ENCODE results near the gene ZC3H10.
"Not testable (repeated sequence)": the region's sequence is repeated elsewhere in the genome, so short reads cannot be mapped to it uniquely, and the experiment has no call there.

Gene ZC3H10

DNA sequence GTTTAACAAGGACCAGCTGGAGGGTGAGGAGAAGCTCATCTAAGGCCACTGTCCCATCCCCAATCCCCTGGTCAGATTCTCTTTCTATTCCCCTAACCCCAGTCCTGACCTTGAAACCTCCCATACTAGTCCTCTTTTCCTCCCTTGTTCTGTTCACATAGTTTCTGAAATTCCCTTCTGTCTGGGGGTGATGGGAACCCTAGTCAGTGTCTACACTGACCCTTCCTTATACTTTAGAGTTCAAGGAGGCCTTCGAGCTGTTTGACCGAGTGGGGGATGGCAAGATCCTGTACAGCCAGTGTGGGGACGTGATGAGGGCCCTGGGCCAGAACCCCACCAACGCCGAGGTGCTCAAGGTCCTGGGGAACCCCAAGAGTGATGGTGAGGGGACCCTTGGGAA lies 36.8 kb downstream of the ZC3H10 start:
- no peak for DNase-seq (ENCODE audit: low read depth)

DNA sequence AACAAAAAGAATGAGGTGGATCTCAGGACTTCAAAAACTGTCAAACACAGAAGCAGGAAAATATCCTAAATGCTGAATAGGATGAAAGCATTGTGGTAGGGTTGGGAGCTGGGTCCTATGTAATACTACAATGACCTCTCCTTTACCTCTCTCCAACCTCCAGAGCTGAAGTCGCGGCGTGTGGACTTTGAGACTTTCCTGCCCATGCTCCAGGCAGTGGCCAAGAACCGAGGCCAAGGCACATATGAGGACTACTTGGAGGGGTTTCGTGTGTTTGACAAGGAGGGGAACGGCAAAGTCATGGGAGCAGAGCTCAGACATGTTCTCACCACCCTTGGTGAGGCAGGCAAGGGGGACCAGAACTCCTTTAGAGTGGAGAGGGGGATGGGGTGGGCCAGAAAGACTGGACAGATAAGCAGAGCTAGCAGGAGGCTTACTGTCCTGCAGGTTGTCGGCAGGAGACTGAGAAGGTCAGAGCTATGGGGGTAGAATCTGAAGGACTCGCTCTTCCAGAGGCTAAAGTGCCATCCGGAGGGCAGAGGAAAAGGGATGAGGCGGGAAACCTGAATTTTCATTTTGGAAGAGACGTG lies 37.3 kb downstream of the ZC3H10 start:
- no peak for DNase-seq (ENCODE audit: low read depth)

DNA sequence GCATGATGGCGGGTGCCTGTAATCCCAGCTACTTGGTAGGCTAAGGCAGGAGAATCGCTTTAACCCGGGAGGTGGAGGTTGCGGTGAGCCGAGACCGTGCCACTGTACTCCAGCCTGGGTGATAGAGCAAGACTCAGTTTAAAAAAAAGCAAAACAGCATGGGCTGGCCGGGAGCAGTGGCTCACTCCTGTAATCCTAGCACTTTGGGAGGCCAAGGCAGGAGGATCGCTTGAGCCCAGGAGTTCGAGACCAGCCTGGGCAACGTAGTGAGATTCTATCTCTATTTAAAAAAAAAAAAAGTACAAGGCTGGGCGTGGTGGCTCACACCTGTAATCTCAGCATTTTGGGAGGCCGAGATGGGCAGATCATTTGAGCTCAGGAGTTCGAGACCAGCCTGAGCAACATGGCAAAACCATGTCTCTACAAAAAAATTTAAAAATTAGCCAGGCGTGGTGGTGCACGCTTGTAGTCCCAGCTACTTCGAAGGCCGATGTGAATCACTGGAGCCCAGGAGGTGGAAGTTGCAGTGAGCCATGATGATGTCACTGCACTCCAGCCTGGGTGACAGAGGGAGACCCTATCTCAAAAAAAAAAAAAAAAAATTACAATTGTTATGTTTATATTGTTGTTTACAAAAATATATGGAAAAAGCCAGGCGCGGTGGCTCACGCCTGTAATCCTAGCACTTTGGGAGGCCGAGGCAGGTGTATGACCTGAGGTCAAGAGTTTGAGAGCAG lies 38.6 kb downstream of the ZC3H10 start:
- not testable (repeated sequence) for DNase-seq (ENCODE audit: low read depth)

DNA sequence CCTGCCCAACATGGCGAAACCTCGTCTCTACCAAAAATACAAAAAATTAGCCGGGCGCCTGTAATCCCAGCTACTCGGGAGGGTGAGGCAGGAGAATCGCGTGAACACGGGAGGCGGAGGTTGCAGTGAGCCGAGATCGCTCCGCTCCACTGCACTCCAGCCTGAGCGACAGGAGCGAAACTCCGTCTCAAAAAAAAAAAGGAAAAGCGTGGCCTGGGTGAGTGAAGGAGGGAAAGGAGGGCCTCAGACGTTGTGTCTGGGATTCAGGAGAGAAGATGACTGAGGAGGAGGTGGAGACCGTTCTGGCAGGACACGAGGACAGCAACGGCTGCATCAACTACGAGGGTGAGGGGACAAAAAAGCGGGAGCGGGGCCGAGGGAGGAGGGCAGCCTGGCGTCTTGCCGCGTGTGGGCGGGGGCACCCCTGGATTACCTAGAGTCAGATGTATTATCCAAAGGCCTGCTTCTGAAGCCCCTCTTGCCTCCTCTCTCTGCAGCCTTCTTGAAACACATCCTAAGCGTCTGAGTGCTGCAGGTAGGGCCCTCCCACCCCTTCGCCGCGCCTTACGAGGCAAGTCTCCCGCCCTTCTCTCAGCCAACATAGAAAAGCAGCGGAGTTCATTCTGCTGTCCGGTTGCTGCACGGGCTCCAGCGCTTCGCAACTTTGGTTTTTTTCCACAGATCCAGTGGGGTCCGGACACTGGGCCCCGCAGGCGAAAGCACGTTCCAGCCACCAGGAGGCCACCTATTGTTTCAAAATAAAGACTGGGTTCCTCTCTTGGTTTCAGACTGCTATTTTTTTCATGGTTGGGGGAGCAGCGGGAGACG lies 39.3 kb downstream of the ZC3H10 start:
- peak; percentile 71 for DNase-seq (ENCODE audit: low read depth)

DNA sequence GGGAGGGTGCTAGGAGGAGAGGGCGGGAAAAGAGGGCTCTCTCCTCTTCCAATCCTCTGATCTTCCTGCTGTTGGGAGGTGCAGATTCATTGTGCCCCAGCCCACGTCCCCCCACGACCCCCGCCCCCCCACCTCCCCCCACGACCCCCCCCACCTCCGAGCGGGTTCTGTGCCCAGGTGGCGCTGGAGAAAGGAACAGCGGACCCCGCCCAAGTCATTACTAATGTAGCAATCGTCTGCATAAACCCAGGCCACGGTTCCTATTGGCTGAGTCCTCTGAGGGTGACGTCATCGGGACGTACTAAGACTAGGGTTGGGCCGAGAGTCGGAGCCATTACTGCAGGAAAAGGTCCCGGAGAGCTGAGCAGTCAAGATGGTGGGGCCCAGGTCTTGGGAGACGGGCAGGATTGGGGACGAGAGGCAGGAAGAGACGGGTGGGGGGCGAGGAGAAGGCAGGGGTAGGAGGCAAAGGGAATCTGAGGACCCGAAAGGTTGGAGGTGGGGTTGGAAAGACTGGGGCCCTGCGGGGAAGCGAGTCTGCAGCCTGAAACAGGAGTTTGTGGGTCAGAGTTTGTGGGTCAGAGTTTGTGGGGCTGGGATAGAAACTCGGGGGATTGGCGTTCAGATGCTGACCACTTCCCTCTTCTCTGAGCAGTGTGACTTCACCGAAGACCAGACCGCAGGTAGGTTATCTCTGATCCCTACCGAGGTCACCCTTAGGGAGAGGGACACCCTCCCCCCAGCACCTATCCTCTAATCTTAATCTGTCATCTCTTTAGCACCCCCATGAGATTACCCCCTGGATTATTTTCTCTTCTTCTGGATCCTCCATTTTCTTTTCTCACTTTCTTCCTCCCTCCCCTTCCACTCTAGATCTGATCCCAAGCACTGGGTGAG lies 40.2 kb downstream of the ZC3H10 start, which contains the start of gene MYL6:
MYL6 (plus strand) TSS at position 331 of the 897 bp plus-strand sequence; CDS start at position 374, 43 bp downstream.
- peak; percentile 95 for DNase-seq (ENCODE audit: low read depth)

DNA sequence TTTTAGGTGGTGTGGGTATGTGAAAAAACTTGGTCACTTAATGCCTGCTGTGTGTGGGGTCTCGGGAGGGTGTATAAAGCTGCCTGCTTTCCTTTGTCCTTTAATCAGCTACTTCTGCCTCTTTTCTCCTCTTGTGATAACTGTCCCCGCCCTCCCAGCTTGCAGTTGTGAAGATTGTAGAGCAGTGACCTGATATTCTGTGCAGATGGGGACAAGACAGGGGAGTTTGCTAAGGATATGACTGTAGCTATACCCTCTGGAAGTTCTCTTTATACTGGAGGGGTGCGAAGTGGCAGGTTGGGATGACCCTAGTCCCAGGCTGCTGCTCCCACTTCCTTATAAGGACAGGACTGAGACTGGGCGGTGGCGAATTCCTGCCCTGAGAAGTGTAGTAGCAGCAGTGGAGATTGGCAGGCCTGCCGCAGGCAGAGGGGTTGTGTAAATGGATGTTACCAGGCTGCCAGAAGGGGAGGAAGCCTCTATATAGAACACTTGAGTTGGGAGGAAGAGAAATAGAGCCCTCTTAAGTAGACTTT lies 40.9 kb downstream of the ZC3H10 start:
- peak; percentile 45 for DNase-seq (ENCODE audit: low read depth)

DNA sequence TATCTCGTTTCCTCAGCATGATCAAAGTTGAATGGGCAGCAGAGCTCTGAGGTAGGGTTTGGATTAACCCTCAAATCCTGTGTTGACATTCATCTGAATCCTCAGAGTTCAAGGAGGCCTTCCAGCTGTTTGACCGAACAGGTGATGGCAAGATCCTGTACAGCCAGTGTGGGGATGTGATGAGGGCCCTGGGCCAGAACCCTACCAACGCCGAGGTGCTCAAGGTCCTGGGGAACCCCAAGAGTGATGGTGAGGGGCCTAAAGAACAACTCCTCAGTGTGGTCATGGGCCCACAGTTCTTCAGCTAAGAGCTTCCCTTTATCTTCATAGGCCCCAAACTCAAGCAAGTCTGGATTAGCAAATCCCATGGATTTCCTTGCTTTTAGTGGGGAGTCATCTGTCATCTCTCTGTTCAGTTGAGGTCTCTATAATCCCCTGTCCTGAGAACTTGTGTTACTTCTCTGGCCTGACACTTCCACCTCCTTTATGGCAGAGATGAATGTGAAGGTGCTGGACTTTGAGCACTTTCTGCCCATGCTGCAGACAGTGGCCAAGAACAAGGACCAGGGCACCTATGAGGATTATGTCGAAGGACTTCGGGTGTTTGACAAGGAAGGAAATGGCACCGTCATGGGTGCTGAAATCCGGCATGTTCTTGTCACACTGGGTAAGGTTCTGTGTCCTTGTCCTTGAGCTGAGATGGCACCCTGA lies 41.6 kb downstream of the ZC3H10 start:
- DNase-seq (ENCODE audit: low read depth) = no peak

DNA sequence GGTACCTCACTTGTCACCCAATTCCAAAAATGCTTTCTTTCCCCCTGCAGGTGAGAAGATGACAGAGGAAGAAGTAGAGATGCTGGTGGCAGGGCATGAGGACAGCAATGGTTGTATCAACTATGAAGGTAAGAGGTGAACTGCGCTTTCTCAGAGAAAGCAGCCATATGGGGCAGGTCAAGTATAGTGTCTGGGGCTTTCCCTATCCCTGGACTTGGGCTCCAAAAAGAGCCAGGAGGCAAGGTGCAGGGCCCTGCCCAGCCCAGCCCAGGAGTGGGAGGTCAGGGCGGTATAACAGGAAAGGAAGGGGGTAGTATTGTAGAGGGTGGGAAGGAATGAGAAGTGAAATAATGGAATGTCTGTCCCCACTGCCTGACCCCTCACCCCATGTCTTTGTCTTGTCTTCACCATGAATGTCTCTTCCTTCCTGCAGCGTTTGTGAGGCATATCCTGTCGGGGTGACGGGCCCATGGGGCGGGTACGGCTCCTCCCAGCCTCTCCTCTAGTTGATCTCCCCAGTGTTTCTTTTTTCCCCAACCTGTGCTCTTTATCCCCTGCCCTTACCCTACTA lies 42.2 kb downstream of the ZC3H10 start:
- no peak for DNase-seq (ENCODE audit: low read depth)

DNA sequence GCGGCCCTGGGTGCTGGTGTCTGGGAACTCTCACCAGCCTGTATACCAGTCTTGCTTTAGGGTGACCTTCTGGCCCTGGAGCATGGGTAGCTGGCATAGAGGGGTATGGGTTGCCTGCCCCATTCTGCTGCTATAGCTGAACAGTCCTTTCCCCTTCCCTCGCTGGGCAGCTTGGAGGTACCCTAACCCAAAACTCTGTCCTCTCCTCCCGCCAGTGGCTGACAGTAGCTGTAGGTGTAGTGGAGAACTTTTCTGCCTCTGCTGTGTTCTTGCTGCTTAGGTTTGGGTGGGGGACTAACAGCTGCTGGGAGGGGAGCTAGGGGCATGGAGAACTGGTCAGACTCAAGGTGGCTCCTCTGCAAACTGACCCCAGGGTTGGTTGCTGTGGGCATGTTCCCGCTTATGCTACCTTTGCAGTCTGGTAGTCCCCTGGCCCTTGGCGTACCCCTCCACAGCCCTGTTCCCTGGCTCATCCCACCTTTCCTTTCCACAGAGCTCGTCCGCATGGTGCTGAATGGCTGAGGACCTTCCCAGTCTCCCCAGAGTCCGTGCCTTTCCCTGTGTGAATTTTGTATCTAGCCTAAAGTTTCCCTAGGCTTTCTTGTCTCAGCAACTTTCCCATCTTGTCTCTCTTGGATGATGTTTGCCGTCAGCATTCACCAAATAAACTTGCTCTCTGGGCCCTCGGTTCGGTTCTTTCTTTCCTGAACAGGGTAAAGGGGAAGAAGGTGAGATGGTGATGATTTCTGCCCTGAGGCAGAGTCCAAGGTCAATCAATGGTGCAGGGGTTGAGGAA lies 43.0 kb downstream of the ZC3H10 start:
- no peak for DNase-seq (ENCODE audit: low read depth)

DNA sequence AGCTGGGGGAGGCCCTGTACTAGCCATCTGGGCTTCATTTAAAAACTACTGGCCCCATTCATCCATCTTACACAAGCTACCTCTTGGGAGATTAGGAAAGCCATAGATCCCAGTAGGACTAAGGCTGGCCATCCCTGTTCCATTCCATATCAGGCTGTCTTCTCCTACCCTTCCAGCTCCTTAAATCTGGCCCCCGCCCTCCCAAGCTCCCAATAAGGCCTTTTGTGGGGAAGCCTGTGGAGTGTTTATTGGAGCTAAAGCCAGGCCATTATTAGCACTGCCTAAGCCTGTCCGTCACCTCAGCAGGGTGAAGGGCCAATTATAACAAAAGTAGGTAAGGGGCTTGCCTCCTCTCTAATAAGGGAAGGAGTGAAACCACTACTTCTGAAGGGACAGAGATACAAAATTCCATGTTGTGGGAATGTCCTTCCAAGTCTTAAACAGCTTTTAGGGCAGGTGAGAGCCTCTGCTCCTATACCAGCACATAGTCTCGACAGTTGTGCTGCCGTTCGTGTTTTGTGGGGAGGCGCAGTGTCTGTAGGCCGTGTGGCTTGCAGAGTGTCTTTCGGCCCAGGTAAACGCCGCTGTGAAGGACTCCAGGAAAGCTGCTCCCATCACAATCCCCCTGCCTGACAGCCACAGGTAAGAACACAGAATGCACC lies 43.8 kb downstream of the ZC3H10 start:
- DNase-seq (ENCODE audit: low read depth) = no peak

DNA sequence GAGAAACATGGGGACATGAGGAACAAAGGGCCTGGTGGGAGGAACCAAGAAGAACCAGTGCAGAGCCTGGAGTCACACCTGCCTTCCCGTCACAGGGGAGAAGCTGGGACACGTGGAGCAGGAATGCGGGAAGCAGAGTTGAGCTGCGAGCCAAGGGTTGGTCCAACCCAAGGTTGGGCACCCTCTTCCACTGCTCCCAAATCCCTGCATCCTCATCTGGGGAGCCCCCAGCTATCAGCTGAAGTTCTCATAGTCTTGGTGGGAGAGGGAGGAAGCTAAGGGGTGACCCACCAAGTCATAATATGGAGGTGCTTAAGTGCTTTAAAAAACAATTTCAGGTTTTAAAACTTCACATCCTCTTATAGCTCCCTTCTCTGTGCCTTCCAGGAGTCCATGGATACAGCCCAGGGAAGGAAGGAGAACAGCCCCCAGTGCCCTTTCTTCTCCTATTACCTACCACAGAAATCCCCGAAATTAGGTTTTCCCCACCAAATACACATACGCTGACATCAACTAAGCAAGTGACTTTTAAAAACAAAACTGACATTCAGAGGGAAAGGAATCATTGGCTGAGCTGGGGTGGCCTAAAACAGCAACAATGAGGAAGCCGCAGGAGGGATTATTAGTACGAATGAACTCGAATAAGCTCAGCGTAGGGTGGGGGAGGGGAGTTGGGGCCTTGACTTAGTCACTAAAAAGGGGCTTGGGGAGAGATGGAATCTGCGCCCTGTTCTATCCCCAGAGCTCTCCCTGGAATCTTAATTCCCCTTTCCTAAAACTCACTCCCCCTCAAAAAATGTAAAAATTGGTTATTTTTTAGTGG lies 44.6 kb downstream of the ZC3H10 start:
- DNase-seq (ENCODE audit: low read depth) = no peak

DNA sequence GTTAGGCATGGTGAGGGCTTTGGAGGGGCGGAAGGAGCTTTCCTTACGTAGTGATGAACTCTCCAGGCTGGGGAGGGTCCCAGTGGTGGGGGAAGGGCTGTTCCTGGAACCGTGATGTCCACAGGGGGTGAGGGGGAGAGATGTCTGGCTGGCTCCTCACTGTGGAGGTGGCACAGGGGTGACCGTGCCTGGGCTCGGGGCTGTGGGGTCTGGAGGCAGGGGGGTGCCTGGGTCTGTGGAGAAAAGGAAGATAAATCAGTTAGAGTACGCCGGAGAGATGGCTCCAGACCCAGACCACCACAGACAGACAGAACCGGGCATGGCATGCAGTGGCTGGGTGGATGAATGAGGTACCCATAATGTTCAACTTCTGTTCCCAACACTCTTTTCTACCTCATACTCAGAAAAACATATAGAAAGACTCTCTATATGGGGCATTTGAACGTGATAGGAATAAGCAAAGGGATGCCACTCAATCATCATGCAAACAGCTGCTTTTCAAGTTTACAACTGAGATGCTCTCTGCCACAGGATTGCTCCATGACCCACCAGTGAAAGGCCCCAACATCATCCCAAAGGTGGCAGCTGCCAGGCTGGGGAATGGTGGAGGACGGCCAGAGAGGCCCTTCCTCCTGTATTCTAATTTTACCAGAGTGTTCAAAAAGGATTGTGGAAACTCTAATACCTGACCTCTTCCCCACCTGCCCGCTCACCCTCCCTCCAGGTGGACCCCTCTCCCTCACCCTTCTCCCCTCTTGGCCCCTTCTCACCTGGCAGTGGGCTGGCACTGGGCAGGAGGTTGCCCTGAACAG lies 45.7 kb downstream of the ZC3H10 start:
- no peak for DNase-seq (ENCODE audit: low read depth)

DNA sequence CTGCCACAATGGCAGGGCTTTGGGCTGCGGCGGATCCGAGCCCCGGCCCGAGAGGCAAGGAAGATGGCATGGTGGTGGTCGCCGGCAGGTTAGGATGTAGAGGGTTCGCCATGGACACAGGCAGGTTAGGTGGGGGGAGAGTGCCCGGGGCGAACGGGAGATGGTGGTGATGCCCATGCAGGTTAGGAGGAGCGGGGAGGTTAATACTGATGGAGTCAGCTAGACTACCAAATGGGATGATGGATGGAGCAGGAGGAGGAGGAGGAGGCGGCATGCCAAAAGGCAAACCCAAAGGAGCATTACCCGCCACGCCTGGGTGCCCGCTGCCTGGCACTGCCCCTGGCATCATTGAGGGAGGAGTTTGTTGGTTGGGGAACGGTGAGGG lies 46.3 kb downstream of the ZC3H10 start:
- no peak for DNase-seq (ENCODE audit: low read depth)

DNA sequence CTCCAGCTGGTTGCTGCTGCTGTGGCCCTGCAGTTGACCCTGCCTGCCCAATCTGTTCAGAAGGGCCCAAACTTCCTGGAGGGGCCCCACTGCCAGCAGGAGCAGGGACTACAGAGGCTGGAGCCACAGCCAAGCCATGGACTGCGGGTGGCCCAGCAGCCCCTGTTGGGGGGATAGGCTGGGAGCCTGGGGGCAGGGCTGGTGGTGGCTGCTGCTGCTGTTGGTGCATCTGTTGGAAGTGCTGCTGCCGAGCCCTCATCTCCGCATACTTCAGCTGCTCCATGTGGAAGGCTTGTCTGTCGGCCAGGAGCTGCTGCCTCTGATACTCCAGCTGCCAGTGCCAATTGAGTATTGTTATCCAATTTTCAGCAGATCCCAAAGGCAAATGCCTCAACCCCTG lies 47.3 kb downstream of the ZC3H10 start:
- no peak for DNase-seq (ENCODE audit: low read depth)

DNA sequence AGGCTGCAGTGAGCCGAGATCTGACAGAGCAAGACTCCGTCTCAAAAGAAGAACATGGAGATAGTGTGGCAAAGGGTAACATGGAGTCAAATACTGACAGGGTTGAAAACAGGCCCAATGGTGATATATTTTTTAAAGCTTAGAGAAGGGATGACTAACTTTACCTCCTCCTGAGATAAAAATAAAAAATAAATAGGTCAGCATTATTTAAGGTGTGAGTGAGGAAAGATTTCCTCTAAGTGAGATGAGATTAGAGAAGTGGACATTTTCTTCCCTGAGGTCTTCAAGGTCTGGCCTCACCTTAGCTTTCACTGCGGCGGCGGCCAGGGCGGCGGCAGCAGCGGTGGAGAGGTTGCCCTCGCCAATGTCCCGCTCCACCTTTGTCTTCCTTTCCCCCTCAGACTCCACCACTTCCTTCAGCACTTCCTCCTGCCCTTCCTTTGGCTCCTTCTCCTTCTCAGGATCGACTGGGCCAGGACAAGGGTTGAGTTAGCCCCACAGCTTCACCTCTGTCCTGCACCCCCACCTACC lies 51.2 kb downstream of the ZC3H10 start:
- no peak for DNase-seq (ENCODE audit: low read depth)

DNA sequence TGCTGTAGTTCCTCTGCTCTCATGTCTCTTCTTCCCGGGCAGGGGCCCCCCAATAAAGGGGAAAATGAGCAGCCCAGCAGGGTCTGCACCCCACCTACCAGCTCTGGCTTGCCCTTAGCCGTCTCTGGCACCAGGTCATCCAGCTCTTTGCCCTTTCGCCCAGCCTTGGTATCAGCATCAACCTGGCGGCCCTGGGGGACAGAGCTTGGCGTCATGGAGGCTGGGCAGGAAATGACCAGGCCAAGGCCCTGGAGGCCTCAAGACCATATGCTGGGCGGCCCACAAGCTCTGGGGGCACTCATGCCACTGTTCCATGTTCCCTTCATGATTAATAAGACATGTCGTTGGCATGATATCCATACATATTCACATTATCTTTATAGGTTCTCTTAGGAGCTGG lies 54.8 kb downstream of the ZC3H10 start:
- no peak for DNase-seq (ENCODE audit: low read depth)

Data from GM04504 (cell line).